HG03521 (cell line): ENCODE data around the gene PDGFB.

Source experiments
- ATAC-seq: cut with Tn5 transposase; IDR thresholded peaks from one replicate; pipeline ENCODE4 v1.9.1; 2021; ENCODE audit warnings: mild to moderate bottlenecking, moderate library complexity; ENCODE audit not compliant: unreplicated experiment

The PDGFB gene

DNA sequence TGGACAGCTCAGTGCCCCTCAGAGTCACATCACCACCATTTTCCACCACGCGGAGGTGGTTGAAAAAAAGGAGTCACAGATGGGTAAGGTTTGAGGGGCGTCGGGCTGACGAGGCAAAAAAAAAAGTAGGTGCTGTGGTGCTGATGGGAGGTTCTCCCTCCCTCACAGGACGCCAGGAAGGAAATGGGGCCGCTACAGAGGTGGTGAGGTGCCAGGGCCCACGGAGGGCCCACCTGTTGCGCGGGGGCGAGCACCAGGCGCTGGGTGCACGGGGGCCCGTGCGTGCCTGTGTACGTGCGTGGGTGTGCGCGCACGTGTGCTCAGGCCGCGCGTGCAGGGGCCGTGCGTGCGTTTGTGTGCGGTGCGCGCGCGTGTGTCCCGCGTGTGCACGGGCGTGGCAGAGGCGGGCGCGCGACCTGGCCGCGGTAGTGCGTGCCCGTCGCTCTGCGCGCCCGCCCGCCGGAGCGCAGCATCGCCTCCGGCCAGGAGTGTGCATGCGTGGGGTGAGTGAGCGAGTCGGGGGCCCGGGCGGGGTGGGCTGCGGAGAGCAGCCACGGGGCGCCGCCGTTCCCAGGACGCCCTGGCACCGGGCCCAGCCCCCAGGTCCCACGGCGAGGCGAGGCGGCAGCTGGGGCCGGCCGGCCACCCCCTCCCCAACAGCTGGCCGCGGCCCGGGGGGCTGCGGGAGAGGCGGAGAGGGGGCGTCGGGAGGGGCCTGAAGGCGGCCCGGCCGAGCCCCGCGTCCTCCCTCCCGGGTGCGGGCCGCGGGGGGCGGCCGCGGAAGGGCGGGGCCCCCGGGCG lies 2.8 kb downstream of the PDGFB start:
- no peak for ATAC-seq

DNA sequence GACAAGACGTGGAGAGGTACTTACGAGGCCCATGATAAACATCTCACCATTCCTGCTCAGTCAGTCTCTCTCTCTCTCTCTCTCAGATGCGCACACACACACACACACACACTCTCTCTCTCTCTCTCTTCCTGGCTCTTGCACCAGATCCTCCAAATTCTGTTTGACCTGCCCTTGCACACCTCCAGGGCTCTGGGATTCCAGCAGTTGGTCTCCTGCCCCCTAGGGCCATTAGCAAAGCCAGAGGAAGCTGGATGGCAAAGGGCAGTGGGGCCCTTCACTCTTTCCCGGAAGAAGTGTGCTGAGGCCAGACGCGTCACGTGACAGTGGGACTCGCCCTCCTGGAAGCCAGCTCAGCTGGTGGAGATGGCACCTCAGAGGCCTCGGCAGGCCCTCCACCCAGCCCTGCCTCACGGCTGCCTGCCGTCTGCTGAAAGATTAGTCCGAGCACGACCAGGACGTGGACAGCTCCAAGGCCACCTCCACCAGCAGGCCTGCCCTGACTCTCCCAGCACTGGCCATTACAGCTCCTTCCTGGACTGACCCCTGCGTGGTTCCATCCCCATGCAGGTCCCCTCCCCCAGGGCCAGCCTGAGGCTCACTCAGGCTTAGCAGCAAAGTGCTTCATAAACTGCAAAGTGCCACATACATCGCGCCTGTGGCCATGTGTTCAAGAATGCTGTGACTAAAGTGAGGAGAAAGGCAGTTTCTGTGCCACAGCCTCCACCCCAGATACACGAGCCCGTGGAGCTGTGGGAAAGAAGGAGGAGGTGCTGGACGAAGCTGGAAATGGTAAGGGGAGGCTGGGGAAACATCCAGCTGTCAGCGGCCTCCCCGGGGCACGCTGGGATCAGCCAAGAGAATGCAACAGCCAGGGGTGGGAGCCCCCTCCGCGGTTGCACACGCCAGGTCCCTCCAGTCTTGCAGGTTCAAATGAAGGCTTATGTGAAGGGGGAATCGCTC lies 3.7 kb downstream of the PDGFB start:
- ATAC-seq: no peak

DNA sequence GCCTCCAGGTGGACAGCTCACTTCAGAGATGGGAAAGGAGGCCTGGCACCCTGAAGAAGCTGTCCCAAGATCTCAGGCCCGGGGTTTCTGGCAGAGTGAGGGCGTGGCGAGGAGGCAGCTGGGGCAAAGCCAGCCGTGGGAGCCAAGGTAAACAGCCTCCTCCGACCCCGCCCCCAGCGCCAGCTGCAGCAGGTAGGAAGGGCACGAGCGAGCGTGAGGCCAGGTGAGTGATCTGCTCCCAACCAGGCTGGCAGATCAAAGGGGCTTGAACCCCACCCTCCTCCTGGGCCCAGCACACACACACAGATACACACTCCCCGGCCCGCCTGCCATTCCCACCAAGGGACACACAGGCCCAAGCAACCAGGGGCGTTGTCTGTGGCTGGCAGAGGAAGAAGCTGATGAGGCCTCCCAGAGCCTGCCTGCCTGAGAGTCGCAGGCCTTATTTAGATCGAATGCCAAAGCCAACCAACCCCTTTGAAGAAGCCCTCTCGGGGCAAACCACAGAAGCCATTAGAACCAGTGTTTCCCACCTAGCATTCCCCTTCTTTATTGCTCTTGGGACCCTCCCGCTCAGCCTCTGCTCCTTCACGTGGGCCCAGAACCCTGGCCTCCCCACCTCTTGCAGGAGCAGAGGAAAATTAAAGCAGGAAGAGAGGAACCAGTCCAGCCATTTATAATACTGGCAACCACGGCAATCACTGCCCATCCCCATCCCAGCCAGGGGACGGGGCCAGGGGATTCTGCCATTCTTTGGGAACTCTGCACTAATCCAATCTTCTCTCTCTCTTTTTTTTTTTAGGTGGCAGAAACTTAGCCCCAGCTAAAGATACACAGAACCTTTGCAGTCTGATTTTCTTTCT lies 5.0 kb downstream of the PDGFB start:
- no peak for ATAC-seq

DNA sequence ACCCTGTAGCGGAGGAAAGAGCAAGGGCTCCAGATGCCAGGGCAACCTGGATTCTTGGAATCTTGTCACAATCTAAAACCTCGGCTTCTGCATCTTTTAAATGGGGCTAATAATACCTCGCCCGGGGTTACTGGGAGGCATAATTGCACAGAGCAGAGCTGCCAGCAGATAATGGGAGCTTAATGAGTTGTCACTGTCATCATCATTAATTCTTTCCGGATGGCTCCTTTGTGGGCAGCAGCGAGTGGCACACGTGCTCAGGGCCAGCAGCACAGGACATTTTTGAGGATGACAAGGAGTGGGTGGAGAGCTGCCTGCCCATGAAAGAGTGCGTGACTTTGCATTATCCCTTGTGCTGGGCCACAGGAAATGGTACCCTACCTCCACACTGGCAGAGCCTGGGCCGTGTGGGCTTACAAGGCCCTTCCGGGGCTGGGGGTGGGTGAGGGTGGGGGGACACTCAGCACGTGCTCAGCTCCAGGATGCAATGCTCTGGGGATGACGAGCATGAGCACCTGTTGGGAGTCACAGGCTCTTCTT lies 5.7 kb downstream of the PDGFB start:
- ATAC-seq: no peak

DNA sequence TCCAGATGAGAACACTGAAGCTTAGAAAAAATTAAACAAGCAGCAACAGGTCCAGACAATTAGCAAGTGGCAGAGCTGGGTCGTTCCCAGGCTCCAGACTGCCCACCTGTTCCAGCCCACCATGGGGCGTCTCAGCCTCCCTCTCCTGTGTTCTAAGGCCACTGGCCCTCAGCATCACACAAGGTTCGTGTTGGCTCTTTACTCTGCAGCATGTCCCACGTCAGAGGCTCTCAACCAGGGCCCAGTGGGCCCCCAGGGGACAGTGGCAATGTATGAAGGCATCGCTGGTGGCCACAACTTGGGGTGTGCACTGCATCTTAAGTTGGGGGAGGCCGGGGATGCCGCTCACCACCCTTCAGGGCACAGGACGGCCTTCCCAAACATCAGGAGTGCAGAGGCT lies 6.2 kb downstream of the PDGFB start:
- ATAC-seq: no peak

DNA sequence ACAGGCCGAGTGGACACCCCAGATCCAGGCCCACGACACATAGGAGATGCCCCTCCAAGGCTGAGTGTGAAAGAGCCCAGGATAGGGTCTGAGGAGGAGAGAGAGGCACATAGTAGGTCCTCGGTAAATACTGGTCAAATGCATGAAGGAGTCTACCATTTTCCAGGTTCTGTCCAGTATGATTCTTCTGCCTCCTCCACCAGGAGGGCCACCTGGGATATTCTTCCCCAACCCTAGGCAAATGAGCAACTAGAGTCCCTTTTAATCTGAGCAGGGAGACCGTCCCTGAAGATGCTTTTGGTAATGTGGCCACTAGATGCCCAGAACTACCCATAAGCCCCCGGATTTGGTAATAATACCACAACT lies 6.7 kb downstream of the PDGFB start:
- no peak for ATAC-seq

DNA sequence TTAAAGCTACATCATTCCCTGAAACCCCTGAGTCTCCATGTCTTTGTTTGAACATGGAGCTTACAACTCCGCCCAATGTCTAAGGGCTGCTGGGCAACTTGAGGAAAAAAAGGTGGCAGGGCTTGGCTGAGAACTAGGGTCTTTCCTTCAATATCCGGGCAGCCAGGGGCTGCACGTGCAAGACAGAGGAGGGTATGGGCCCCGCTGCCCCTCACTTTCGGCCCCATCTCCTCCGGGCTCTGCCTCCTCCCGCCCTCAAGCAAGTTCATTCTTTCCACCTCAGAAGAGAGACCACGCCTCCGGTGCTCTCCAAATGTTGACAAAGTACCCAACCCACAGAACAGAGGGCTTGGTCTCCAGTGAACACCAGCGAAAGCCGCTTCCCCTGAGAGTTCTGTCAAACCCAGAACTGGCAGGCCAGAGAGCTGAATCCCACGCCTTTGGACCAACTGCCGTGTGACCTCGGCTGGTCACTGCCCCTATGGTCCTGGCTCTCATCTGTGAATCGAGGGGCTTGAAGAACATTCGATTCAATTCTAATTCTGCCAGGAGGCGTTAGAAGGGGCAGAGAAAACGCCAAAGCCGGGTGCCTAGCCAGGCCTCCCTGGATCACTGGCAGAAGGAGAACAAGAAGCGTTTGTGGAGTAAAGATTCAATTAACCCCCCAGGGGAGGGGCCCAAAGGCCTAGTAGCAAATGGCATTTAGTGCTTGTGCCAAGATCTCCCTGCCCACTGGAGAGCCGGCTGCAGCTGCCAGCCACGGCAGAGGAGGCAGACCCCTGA lies 7.3 kb downstream of the PDGFB start:
- no peak for ATAC-seq

DNA sequence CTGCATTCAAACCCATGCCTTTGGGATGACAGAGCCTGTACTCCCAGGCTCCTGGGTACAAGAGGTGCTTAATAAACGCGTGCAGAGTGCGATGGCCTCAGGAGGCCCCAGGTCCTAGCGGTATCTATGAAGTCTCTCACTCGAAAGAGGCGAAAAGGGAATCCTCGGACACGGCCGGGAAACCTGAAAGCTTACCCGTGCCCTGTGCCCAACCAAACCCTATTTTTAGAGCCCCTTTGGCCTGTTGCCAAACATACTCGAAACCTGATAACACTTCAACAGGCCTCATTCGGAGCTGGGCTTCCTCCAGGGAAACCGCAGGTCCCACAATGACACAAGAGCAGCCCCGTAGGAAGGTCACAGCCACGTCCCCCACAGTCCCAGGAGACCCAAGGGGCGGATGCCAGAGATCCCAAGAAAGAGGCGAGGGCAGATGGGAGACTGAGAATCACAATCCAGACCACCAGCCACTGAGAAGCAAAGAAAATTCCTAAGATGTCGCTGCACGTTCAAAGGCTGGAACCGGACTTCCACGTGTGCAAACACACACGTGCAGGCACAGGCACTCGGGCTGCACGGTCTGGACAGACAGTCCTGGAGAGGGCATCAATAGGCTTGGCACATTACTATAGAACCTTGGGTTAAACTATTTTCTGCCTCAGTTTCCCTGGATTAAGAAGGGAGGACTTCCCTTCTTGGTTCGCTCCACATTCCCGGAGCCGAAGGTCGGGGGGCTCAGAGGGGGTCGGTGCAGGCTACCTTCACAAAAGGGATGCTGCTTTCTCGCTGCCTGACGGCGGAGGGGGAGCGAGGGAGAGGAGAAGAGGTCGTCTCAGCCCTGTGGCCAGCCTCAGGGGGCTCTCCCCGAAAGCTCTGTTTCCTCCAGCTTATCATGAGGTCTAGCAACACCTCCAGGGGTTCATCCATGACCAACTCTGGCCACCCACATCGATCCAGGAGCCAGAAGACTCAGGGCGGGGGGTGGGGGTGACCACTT lies 8.2 kb downstream of the PDGFB start:
- ATAC-seq: no peak

DNA sequence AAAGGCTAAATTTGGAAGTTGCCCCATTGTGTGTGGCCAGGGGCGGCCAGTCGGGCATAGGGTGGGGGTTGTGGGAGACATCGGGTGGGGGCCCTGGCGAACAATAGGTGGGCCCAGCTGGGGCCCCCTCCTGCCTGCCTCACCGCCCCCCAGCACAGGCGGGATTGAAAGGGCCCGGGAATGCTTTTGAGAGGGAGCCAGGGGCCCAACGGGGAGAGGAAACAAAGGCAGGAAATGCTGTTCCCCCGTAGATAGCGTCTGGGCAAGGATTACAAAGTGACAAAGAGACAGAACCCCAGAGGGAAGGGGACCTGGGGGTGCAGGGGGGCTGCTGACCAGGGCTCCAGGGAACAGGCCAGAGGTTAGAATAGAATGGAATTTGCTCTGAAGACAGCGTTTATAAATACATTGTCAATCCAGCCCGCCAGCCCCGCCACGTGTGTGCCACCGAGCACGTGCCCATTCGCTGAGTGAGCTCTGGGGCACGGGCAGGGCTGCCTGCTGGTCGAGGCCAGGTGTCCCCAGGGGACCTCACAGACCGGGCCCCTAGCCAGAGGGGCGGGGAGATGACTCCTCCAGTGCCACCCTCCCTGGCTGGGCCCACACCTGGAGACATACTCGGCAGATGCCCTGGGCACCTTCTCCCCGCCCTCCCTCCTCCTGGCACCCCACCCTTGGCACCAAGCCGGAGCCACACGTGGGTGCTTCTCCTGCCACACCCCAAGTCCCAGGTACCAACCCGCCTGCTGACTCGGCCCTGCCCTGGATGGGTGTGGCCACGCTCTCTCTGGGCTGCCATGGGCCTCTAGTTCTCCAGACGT lies 9.7 kb downstream of the PDGFB start:
- no peak for ATAC-seq

DNA sequence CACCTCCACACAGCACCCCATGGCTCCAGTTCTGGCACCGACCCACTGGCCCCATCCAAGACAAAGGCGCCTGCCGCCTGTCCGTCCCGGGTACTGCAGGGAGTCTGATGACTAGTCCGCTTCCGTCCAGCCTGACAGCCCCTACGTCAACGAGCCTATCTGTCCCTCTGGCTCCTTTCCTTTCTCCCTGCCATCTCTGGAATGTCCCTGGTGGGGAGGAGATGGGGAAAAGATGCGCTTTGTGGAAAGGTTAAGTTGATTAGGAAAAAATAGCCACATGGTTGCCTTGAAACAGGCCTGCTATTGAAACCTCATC lies 10.4 kb downstream of the PDGFB start:
- ATAC-seq: no peak

DNA sequence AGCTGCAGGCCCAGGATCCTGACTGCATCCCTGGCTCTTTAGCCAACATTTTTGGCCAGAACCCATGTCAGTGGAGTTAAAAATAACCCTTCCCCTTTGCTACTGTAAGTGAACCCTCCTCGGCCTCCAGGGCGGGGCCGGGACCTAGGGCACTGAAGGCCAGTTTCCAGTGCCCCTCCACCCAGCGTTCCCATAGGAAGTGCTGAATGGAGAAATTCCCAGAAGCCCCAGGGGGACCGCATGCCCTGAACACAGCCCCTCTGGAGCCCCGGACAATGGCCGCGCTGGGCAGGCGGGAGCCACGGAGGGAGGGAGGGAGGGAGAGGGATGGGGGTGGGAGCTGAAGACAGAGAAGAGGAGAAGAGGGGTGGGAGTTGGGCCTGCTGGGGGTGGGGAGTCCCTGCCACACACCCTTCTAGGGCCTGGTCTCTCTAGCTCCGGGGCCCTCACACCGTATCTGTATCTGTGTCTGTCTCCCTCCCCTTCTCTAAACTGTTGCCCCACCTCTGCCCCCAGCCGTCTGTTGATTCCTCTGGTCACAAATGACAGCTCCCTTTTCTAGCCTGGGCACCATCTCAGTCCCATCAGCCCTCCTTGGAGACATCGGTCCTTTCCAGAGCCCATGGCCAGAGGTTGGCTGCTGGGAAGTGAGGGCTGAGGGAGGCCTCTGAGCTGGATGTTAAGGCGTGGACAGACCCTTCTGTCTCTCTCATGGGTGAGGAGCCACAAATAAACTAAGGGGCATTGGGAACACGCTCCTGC lies 10.9 kb downstream of the PDGFB start:
- no peak for ATAC-seq

DNA sequence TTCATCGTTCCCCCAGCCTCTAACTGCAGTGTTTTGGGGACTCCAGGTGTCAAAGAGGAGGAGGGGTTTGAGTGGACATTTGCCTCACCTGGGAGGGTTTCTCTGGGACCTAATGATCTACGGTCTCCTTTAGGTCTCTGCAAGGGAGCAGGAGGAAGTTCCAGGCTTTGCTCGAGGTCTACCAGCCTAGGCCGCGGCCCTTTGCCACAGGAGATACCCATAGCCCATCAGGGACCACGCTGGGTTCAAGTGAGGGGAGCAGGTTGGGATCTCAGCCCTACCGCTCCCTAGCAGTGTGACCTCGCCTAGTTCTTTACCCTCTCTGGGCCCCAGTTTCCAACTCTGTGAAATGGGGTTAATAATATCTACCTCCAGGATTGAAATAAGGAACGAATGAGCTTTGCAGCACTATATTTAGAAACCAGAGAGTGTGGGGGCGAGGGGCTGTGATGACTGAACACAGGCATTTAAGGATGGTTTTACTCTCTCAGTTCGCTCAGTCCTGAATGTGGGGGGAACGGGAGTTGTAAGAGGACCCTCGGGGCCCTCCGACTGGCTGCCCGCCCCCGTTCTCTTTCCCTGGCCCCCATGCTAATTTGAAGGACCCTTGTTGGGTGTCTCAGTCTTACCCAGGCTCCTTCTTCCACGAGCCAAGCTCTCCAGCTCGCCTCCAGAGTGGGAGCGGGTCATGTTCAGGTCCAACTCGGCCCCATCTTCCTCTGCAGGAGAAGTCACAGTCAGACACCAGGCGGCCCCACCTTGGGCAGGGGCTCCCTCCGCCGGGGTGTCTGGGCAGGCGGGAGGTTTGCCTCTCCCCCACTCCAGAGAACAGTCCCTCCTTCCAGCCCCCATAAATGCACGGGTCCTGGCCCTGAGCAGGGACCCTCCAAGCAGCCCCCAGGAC lies 11.7 kb downstream of the PDGFB start:
- no peak for ATAC-seq

DNA sequence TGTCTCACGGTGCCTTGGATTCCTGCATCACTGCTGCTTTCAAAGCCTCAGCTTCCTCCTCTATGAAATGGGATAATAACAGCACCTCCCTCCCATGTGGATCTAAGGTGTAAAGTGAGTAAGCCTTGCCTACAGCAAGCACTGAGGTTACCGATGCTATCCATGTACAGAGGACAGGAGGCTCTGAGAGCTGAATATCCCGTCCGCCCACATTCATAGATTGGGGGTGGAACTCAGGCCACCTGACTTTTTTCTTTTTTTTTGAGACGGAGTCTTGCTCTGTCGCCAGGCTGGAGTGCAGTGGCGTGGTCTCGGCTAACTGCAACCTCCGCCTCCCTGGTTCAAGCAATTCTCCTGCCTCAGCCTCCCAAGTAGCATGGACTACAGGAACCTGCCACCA lies 12.5 kb downstream of the PDGFB start:
- ATAC-seq: no peak

DNA sequence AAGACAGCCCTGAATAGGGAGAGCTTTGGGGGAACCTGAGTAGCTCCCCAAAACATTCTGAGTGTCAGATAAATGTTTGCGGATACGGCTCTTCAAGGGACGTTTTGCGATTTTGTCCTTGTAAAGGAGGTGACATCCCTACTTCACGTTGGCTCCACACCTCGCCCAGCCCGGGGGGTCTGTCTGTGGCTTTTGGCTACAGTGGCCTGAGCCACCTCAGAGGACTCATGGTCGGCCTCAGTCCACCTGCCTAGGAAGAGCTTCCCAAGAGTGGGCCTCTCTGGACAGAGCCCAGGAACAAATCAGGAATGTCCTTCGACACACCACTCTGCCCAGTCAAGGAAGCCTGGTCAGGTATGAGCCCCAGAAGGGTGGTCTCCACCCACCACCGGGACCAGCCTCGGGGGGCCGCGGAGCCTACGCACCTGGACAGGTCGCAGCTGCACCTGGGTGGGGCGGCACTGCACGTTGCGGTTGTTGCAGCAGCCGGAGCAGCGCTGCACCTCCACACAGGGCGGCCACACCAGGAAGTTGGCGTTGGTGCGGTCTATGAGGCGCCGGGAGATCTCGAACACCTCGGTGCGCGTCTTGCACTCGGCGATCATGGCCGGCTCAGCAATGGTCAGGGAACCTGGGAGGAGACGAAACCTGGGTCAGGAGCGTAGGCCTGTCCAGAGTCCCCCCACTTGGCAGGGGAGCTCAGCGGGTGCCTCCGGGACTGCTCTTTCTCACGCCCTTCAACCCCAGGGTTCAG lies 13.4 kb downstream of the PDGFB start:
- no peak for ATAC-seq

DNA sequence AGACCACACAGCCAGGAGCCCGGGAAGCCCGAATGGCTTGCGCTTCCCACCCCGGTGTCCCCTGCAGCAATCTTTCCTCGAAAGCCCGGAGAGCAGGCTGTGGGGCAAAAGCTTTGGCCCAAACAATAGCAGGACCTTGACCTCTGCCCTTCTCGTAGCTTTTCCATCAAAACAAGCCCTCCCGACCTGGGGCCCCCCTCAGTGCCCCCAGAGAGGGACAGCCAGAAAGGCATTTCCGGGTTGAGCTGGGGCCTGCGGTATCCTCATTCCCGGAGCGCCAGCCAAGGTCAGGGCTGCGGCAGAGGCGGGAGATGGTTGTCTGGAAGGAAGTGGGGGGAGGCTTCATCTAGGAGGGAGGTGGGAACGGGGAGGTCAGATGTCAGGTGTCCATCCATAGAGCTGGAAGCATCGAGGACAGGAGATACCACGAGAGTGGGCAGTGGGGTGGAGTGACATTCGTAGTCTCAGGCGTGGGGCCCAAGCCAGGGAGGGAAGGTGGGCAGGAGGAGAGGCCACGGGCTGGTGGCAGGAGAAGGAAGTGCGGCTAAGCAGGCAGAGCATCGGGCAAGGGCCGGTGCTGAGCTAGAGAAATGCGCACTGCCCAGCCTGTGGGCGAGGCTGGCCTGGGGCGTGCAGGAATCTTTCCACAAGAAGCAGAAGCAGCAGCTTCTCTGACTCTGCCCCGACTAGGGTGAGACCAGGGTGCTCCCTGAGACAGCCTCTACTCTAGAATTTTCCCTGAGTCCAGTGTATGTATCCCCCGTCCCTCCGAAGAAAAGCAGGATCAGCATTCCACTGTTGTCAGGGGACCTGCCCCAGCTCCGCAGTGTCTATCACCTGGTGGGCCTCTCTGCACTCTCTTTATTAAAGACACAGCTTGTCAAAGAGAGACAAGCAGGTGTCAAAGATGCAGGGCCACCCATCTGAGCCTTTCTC lies 14.3 kb downstream of the PDGFB start:
- ATAC-seq: no peak
